GM18526 (cell line): ENCODE results near the gene FNDC8.

ENCODE experiments used
- POLR2A ChIP-seq: IDR thresholded peaks from 3 replicates; pipeline ENCODE4 v1.6.1; 2011; ENCODE audit not compliant: insufficient read length; ENCODE audit errors: extremely low read depth

The FNDC8 gene

GRCh38 chr17:35127751-35128514, 6.5 kb downstream of the FNDC8 start:
- no peak for TF ChIP-seq POLR2A

- TF ChIP-seq POLR2A: no peak
These were observed 7.9 kb downstream of the FNDC8 start for GRCh38 chr17:35129154-35129972.

- TF ChIP-seq POLR2A: no peak
These were observed 8.5 kb downstream of the FNDC8 start for GRCh38 chr17:35129973-35130351.

GRCh38 chr17:35130392-35130791, 9.0 kb downstream of the FNDC8 start:
- no peak for TF ChIP-seq POLR2A

- TF ChIP-seq POLR2A: no peak
These were observed 10.7 kb downstream of the FNDC8 start for GRCh38 chr17:35132099-35132498.

GRCh38 chr17:35132816-35133550, 11.6 kb downstream of the FNDC8 start:
- TF ChIP-seq POLR2A: no peak

- no peak for TF ChIP-seq POLR2A
These were observed 13.9 kb downstream of the FNDC8 start for GRCh38 chr17:35135322-35135721.

GRCh38 chr17:35138218-35138617, 16.8 kb downstream of the FNDC8 start:
- no peak for TF ChIP-seq POLR2A

- peak; percentile 54 for TF ChIP-seq POLR2A
These were observed 20.5 kb downstream of the FNDC8 start, which contains the start of gene NLE1 for GRCh38 chr17:35141681-35142466. Gene NLE1 (minus strand): TSS chr17:35142303. CDS start chr17:35142275, 28 bp downstream.

- no peak for TF ChIP-seq POLR2A
These were observed 21.0 kb downstream of the FNDC8 start for GRCh38 chr17:35142467-35142796.

- TF ChIP-seq POLR2A: no peak
These were observed 23.4 kb downstream of the FNDC8 start for GRCh38 chr17:35144840-35145239.

- TF ChIP-seq POLR2A: no peak
These were observed 24.9 kb downstream of the FNDC8 start for GRCh38 chr17:35146214-35146833.

GRCh38 chr17:35147375-35147905, 26.0 kb downstream of the FNDC8 start, which contains the start of gene UNC45B:
Gene UNC45B (plus strand): TSS chr17:35147817. CDS start chr17:35148264, 447 bp downstream.
- no peak for TF ChIP-seq POLR2A

GRCh38 chr17:35148144-35148543, 26.7 kb downstream of the FNDC8 start:
- no peak for TF ChIP-seq POLR2A
